IPS-18a (cell line): Measurements from ENCODE around the gene DLL3.
"Not testable (repeated sequence)": the region's sequence is repeated elsewhere in the genome, so short reads cannot be mapped to it uniquely, and the experiment has no call there.

Experiments
- H3K27ac ChIP-seq: one replicate; pipeline ENCODE4 v1.5.1; 2013; ENCODE audit warnings: low read length
- H3K27me3 ChIP-seq: one replicate; pipeline ENCODE4 v1.6.1; 2013; ENCODE audit warnings: mild to moderate bottlenecking, low read length; ENCODE audit not compliant: control insufficient read depth, insufficient read depth
- H3K36me3 ChIP-seq: one replicate; pipeline ENCODE4 v1.6.1; 2013; ENCODE audit warnings: low read depth, low read length; ENCODE audit not compliant: control insufficient read depth
- H3K4me1 ChIP-seq: one replicate; pipeline ENCODE4 v1.6.1; 2013; ENCODE audit warnings: low read depth, low read length; ENCODE audit not compliant: control insufficient read depth
- H3K4me3 ChIP-seq: one replicate; pipeline ENCODE4 v1.5.1; 2013; ENCODE audit warnings: low read length
- H3K9ac ChIP-seq: one replicate; pipeline ENCODE4 v1.6.1; 2013; ENCODE audit warnings: mild to moderate bottlenecking, low read length, moderate library complexity
- H3K9me3 ChIP-seq: one replicate; pipeline ENCODE4 v1.6.1; 2013; ENCODE audit warnings: low read depth, low read length; ENCODE audit not compliant: control insufficient read depth

Gene DLL3

DNA sequence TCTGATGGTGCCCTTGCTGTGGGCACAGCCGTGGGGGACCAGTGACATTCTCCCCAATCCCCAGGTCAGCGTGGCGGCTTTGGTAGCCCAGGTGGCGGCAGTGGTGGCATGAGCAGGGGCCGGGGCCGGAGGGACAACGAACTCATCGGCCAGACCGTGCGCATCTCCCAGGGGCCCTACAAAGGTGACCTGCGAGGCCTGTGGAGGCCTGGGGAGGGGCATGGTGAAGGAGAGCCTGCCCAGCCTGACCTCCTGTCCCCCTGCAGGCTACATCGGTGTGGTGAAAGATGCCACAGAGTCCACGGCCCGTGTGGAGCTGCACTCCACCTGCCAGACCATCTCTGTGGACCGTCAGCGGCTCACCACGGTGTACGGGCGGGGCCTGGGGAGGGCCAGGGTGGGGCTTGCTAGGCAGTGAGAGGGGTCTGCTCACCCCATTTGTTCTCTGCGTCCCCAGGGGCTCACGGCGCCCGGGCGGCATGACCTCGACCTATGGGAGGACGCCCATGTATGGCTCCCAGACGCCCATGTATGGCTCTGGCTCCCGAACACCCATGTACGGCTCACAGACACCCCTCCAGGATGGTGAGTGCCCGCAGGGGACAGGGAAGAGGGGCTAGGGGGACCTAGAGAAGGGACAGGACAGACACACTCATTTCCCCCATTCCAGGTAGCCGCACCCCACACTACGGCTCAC lies 25.9 kb upstream of the DLL3 start:
- no peaks in the 10 kb centered on the region for H3K9me3 ChIP-seq
- H3K9ac ChIP-seq = no peak overlapping the region
- H3K27me3 ChIP-seq = no peaks in the 10 kb centered on the region
- H3K36me3 ChIP-seq = peaks cover 71% of the 10 kb centered on the region
- H3K27ac ChIP-seq = no peak overlapping the region
- no peak overlapping the region for H3K4me3 ChIP-seq
- H3K4me1 ChIP-seq = no peaks in the 10 kb centered on the region

DNA sequence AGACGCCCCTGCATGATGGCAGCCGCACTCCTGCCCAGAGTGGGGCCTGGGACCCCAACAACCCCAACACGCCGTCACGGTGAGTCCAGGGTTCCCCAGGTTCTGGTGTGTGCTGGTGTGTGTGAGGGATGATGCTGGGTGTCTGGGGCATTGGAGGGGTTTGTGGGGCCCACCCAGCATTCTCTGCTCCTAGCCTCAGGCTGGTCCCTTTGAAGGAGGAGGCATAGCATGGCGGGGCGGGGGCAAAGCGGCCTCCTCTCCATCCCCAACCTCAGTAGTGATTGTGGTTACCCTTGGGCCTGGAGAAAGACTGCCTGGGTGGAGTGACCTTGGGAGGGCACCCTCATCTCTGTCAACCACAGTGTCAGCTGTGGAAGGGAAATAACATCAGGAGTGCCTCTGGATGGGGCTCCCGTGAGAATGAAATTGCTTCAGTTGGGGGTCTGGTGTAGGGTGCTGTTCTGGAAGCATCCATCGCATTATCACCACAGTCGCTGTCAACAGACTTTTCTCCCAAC lies 25.2 kb upstream of the DLL3 start:
- Histone ChIP-seq H3K9me3 (no peaks in the 10 kb centered on the region), H3K27ac (no peak overlapping the region), H3K36me3 (peaks cover 65% of the 10 kb centered on the region), H3K27me3 (no peaks in the 10 kb centered on the region), H3K9ac (no peak overlapping the region), H3K4me3 (no peak overlapping the region), H3K4me1 (no peaks in the 10 kb centered on the region)

DNA sequence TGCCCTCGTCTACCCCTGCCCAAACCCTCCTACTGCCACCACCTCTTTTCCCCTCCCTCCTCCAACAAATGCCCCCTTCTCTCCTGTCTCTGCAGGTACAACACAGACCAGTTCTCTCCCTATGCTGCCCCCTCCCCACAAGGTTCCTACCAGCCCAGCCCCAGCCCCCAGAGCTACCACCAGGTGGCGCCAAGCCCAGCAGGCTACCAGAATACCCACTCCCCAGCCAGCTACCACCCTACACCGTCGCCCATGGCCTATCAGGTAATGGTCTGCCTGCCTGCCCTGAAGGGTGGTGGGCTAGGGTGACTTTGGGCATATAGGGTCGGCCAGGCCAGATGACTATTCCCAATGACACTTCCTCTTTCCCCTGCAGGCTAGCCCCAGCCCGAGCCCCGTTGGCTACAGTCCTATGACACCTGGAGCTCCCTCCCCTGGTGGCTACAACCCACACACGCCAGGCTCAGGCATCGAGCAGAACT lies 24.6 kb upstream of the DLL3 start:
- Histone ChIP-seq H3K36me3 (peaks cover 58% of the 10 kb centered on the region), H3K4me1 (no peaks in the 10 kb centered on the region), H3K9ac (no peak overlapping the region), H3K27ac (no peak overlapping the region), H3K4me3 (no peak overlapping the region), H3K27me3 (no peaks in the 10 kb centered on the region), H3K9me3 (no peaks in the 10 kb centered on the region)

DNA sequence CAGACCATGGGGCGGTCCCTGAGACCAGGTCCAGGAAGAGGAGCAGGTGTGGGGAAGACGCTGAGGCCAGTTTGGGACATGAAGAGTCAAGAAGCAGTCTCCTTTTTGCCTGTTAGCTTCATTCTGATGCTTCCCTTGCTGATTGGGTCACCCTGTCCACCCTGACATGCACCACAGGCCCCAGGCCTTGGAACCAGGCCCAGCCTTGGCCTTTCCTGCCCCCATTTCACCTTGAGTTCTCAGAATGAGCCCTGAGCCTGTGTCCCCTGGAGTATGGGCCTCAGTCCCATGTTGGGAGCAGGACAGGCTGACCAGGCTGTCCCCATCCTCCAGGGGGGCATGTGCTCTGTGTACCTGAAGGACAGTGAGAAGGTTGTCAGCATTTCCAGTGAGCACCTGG lies 23.0 kb upstream of the DLL3 start:
- H3K27me3 ChIP-seq = no peaks in the 10 kb centered on the region
- peaks cover 43% of the 10 kb centered on the region for H3K36me3 ChIP-seq
- H3K4me3 ChIP-seq = no peak overlapping the region
- H3K9me3 ChIP-seq = no peaks in the 10 kb centered on the region
- H3K4me1 ChIP-seq = peaks cover 6% of the 10 kb centered on the region
- H3K9ac ChIP-seq = no peak overlapping the region
- H3K27ac ChIP-seq = no peak overlapping the region

DNA sequence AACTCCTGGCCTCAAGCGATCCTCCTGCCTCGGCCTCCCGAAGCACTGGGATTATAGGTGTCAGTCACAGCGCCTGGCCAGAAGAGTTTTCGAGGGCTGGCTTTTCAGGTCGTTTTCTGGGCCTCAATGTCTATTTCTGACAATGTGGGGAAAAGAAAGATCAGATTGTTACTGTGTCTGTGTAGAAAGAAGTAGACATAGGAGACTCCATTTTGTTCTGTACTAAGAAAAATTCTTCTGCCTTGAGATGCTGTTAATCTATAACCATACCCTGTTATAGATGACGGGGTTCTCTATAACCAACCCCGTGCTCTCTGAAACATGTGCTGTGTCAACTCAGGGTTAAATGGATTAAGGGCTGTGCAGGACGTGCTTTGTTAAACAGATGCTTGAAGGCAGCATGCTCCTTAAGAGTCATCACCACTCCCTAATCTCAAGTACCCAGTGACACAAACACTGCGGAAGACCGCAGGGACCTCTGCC lies 19.4 kb upstream of the DLL3 start:
- not testable (repeated sequence) for H3K27ac ChIP-seq, H3K27me3 ChIP-seq, H3K9ac ChIP-seq, H3K9me3 ChIP-seq, H3K4me1 ChIP-seq, H3K4me3 ChIP-seq
- peaks cover 26% of the 10 kb centered on the region for H3K36me3 ChIP-seq

DNA sequence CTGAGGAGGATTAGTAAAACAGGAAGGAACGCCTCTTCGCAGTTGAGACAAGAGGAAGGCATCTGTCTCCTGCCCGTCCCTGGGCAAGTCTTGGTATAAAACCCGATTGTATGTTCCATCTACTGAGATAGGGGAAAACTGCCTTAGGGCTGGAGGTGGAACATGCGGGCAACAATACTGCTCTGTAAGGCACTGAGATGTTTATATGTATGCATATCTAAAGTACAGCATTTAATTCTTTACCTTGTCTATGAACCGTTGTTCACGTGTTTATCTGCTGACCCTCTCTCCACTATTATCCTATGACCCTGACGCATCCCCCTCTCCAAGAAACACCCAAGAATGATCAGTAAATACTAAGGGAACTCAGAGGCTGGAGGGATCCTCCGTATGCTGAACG lies 18.8 kb upstream of the DLL3 start:
- H3K9me3 ChIP-seq = no peaks in the 10 kb centered on the region
- peak overlapping the region; percentile 90 for H3K4me3 ChIP-seq
- peaks cover 6% of the 10 kb centered on the region for H3K4me1 ChIP-seq
- peaks cover 21% of the 10 kb centered on the region for H3K36me3 ChIP-seq
- H3K9ac ChIP-seq = peak overlapping the region; percentile 43
- no peaks in the 10 kb centered on the region for H3K27me3 ChIP-seq
- no peak overlapping the region for H3K27ac ChIP-seq

DNA sequence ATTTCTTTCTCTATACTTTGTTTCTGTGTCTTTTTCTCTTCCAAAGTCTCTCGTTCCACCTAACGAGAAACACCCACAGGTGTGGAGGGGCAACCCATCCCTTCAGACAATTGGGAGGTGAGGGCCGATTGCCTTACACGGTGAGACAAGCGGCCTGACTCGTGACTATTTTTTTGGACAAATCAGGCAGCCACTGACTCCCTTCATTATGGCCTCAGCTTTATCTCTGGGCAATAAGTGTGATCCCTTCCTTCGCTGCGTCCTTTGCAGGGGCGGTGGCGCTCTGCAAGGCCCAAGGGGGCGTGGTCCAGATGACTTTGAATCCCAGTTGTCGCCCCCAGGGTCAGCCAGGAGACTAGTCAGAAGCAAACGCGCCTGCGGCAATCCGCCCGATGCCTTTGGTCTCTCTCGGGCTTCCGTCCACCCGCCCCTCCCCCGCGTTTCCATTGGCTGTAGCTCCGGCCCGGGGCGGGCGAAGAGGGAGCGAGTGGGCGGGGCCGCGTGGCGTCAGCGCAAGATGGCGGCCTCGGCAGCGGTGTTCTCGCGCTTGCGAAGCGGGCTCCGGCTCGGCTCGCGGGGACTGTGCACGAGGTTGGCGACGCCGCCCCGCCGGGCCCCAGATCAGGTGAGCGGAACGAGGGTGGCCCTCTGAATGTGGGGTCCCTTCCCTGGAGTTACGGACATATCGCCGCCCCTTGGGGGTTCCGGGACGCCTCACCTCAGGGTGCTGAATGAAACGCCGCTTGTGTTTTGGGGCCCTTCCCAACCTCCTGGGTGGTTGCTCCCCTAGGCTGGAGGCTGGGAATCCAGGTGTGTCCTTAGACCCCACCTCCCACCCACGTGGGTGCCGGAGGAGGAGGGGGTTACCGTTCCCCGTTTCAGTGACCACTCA lies 18.2 kb upstream of the DLL3 start, which contains the start of gene TIMM50:
Gene TIMM50 (plus strand): TSS at position 502 of the 892 bp plus-strand sequence. CDS start 16 bp downstream, at position 518.
- H3K9me3 ChIP-seq = no peaks in the 10 kb centered on the region
- no peaks in the 10 kb centered on the region for H3K27me3 ChIP-seq
- H3K36me3 ChIP-seq = peaks cover 27% of the 10 kb centered on the region
- H3K4me1 ChIP-seq = peaks cover 6% of the 10 kb centered on the region
- peak within 1 kb of the TSS; percentile 90 for H3K4me3 ChIP-seq
- peak within 1 kb of the TSS; percentile 91 for H3K27ac ChIP-seq
- peak within 1 kb of the TSS; percentile 99 for H3K9ac ChIP-seq

DNA sequence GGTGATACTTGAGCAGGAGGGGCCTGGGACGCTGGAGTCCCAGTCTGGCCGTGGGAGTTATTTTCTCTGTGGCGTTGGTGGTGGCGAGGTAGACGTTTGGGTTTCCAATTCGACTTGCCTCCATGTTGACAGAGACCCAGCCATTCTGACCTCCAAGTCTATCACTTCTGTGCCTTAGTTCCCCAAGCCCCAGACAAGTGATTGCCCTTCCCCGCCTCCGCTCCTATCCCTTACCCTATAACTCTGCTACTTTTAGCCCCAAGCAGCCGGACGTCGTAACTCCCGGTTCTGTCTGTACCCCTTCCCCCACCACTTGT lies 17.6 kb upstream of the DLL3 start:
- H3K4me3 ChIP-seq = peak overlapping the region; percentile 90
- peak overlapping the region; percentile 99 for H3K9ac ChIP-seq
- H3K9me3 ChIP-seq = no peaks in the 10 kb centered on the region
- H3K27ac ChIP-seq = peak overlapping the region; percentile 91
- peaks cover 28% of the 10 kb centered on the region for H3K36me3 ChIP-seq
- peaks cover 6% of the 10 kb centered on the region for H3K4me1 ChIP-seq
- H3K27me3 ChIP-seq = no peaks in the 10 kb centered on the region

DNA sequence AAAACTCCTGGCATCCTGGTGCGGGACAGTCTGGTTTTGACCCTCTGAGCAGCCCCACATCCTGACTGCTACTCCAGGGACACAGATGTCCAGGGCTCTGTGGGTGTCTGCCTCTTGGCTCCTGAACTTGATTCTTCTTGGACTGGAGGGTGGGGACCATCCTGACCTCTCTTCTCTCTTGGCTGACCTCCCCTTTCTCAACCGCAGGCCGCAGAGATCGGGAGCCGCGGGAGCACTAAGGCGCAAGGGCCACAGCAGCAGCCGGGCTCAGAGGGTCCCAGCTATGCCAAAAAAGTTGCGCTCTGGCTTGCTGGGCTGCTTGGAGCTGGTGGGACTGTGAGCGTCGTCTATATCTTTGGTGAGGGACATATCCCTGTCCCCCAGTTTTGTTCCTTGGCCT lies 17.1 kb upstream of the DLL3 start:
- Histone ChIP-seq H3K27ac (peak overlapping the region; percentile 91), H3K4me3 (peak overlapping the region; percentile 90), H3K9ac (peak overlapping the region; percentile 99), H3K4me1 (peaks cover 6% of the 10 kb centered on the region), H3K27me3 (no peaks in the 10 kb centered on the region), H3K36me3 (peaks cover 29% of the 10 kb centered on the region), H3K9me3 (no peaks in the 10 kb centered on the region)

DNA sequence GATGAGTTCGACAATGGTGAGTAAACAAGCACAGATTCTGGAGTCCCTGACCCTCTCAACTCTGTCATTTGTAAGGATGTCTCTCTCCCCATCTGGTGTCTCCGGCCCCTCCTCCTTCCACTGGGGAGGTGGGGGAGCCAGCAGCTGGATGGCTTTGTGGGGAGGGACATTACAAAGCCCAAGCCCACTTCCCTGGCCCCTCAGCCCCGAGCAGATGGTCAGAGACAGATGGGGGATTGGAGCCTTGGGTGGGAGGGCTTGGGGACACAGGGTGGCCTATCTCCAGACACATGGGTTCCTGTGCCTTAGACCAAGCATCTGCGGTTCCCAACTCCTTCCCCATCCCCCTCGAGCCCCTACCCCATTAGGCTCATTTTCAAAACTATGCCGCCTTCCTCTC lies 15.6 kb upstream of the DLL3 start:
- peaks cover 6% of the 10 kb centered on the region for H3K4me1 ChIP-seq
- peaks cover 38% of the 10 kb centered on the region for H3K36me3 ChIP-seq
- H3K4me3 ChIP-seq = no peak overlapping the region
- no peaks in the 10 kb centered on the region for H3K9me3 ChIP-seq
- no peaks in the 10 kb centered on the region for H3K27me3 ChIP-seq
- H3K27ac ChIP-seq = no peak overlapping the region
- H3K9ac ChIP-seq = no peak overlapping the region

DNA sequence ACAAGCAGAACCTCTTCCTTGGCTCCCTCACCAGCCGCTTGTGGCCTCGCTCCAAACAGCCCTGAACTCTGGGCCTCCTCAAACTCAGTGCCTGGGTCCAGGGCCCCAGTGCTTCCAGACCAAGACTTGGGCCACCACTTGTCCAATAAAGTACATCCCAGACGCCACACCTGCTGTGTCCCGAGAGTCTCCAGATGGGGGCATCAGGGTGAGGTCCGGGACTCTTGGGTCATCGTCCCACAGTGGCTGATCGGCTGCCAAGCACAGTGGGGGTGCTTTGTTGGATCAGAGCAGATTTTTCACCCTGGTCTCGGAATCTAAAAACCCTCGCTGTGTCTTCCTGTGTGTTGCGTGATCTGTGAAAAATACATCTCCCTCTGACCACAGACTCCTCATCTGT lies 9.0 kb upstream of the DLL3 start:
- Histone ChIP-seq H3K36me3 (peaks cover 49% of the 10 kb centered on the region), H3K4me3 (no peak overlapping the region), H3K9ac (no peak overlapping the region), H3K9me3 (no peaks in the 10 kb centered on the region), H3K27me3 (no peaks in the 10 kb centered on the region), H3K27ac (no peak overlapping the region), H3K4me1 (peaks cover 4% of the 10 kb centered on the region)
